Memory B cell (primary cell): ENCODE measurements around the gene INSIG1.

ENCODE experiments used
- ATAC-seq: fragments of 150-1000 bp; cut with Tn5 transposase; 2 replicates; pipeline ENCODE4 v1.10.0; 2021; ENCODE audit warnings: low read depth, mild to moderate bottlenecking, moderate library complexity
- DNase-seq, 2 donors: peaks; one replicate each; pipeline ENCODE4 v3.0.0; 2022; ENCODE audit warnings: low spot score in 2 of 2
- H3K27ac Mint-ChIP-seq: one replicate; pipeline ENCODE4 v1.8.0; 2022; ENCODE audit warnings: mild to moderate bottlenecking, moderate library complexity, mixed read lengths
- H3K27me3 Mint-ChIP-seq: one replicate; pipeline ENCODE4 v1.8.0; 2022; ENCODE audit warnings: mixed read lengths
- H3K36me3 Mint-ChIP-seq: one replicate; pipeline ENCODE4 v1.8.0; 2022; ENCODE audit warnings: mild to moderate bottlenecking, mixed read lengths
- H3K4me1 Mint-ChIP-seq: one replicate; pipeline ENCODE4 v1.8.0; 2022; ENCODE audit warnings: mixed read lengths
- H3K4me3 Mint-ChIP-seq: one replicate; pipeline ENCODE4 v1.8.0; 2022; ENCODE audit warnings: mild to moderate bottlenecking, moderate library complexity, mixed read lengths
- H3K9me3 Mint-ChIP-seq: one replicate; pipeline ENCODE4 v1.8.0; 2022; ENCODE audit warnings: mixed read lengths

Gene INSIG1

GRCh38 chr7:155343661-155344121 lies 46.0 kb downstream of the INSIG1 start:
- no peak for ATAC-seq
- Mint-ChIP-seq H3K9me3 (no peaks in the 10 kb centered on the region), H3K36me3 (no peaks in the 10 kb centered on the region), H3K4me3 (peak overlapping the region; percentile 40), H3K27ac (no peak overlapping the region), H3K4me1 (peaks cover 6% of the 10 kb centered on the region), H3K27me3 (no peaks in the 10 kb centered on the region)
- no peak for DNase-seq

- no peaks in the 10 kb centered on the region for H3K36me3 Mint-ChIP-seq
- no peak for DNase-seq
- H3K9me3 Mint-ChIP-seq: no peaks in the 10 kb centered on the region
- peak overlapping the region; percentile 40 for H3K4me3 Mint-ChIP-seq
- no peak for ATAC-seq
- no peaks in the 10 kb centered on the region for H3K27me3 Mint-ChIP-seq
- H3K4me1 Mint-ChIP-seq: peaks cover 6% of the 10 kb centered on the region
- H3K27ac Mint-ChIP-seq: no peak overlapping the region
These were observed 46.6 kb downstream of the INSIG1 start for GRCh38 chr7:155344270-155344617.

- Mint-ChIP-seq H3K27ac (no peak overlapping the region), H3K27me3 (no peaks in the 10 kb centered on the region), H3K4me1 (peaks cover 6% of the 10 kb centered on the region), H3K9me3 (no peaks in the 10 kb centered on the region), H3K36me3 (no peaks in the 10 kb centered on the region), H3K4me3 (peak overlapping the region; percentile 51)
- DNase-seq (peak; percentile 91 to 98), ATAC-seq (peak; percentile 95)
These were observed 47.1 kb downstream of the INSIG1 start for GRCh38 chr7:155344618-155345433.

- Mint-ChIP-seq H3K4me3 (no peak overlapping the region), H3K27ac (no peak overlapping the region), H3K36me3 (no peaks in the 10 kb centered on the region), H3K4me1 (peaks cover 6% of the 10 kb centered on the region), H3K9me3 (no peaks in the 10 kb centered on the region), H3K27me3 (no peaks in the 10 kb centered on the region)
- DNase-seq: no peak
- ATAC-seq: peak; percentile 6
These were observed 47.8 kb downstream of the INSIG1 start for GRCh38 chr7:155345490-155345889.

- peaks cover 5% of the 10 kb centered on the region for H3K27me3 Mint-ChIP-seq
- H3K27ac Mint-ChIP-seq: no peak overlapping the region
- DNase-seq: no peak
- no peaks in the 10 kb centered on the region for H3K36me3 Mint-ChIP-seq
- peaks cover 6% of the 10 kb centered on the region for H3K4me1 Mint-ChIP-seq
- no peak for ATAC-seq
- no peaks in the 10 kb centered on the region for H3K9me3 Mint-ChIP-seq
- no peak overlapping the region for H3K4me3 Mint-ChIP-seq
These were observed 48.6 kb downstream of the INSIG1 start for GRCh38 chr7:155346285-155346684.

GRCh38 chr7:155348806-155349205 lies 51.1 kb downstream of the INSIG1 start:
- Mint-ChIP-seq H3K27ac (no peak overlapping the region), H3K4me3 (no peak overlapping the region), H3K36me3 (no peaks in the 10 kb centered on the region), H3K27me3 (peaks cover 9% of the 10 kb centered on the region), H3K9me3 (no peaks in the 10 kb centered on the region), H3K4me1 (peaks cover 6% of the 10 kb centered on the region)
- DNase-seq (no peak), ATAC-seq (no peak)

GRCh38 chr7:155349601-155350331 lies 52.1 kb downstream of the INSIG1 start:
- ATAC-seq: no peak
- H3K9me3 Mint-ChIP-seq: peaks cover 2% of the 10 kb centered on the region
- DNase-seq: no peak

GRCh38 chr7:155351120-155351870 lies 53.6 kb downstream of the INSIG1 start:
- Mint-ChIP-seq H3K4me1 (no peaks in the 10 kb centered on the region), H3K27me3 (peaks cover 19% of the 10 kb centered on the region), H3K27ac (no peak overlapping the region), H3K36me3 (no peaks in the 10 kb centered on the region), H3K4me3 (no peak overlapping the region), H3K9me3 (peaks cover 3% of the 10 kb centered on the region)
- no peak for DNase-seq
- no peak for ATAC-seq

More at GRCh38 chr7:155349601-155350331, 52.1 kb downstream of the INSIG1 start:
- Mint-ChIP-seq H3K27ac (no peak overlapping the region), H3K27me3 (peaks cover 14% of the 10 kb centered on the region), H3K4me1 (peaks cover 6% of the 10 kb centered on the region), H3K4me3 (no peak overlapping the region), H3K36me3 (no peaks in the 10 kb centered on the region)

GRCh38 chr7:155352076-155352752 lies 54.5 kb downstream of the INSIG1 start:
- H3K4me3 Mint-ChIP-seq: no peak overlapping the region
- H3K4me1 Mint-ChIP-seq: peaks cover 3% of the 10 kb centered on the region
- H3K27ac Mint-ChIP-seq: no peak overlapping the region
- DNase-seq (no peak), ATAC-seq (no peak)
- H3K27me3 Mint-ChIP-seq: peaks cover 23% of the 10 kb centered on the region
- H3K9me3 Mint-ChIP-seq: peaks cover 3% of the 10 kb centered on the region
- no peaks in the 10 kb centered on the region for H3K36me3 Mint-ChIP-seq

- Mint-ChIP-seq H3K27ac (no peak overlapping the region), H3K36me3 (no peaks in the 10 kb centered on the region), H3K4me3 (no peak overlapping the region), H3K9me3 (peaks cover 3% of the 10 kb centered on the region), H3K4me1 (peaks cover 3% of the 10 kb centered on the region), H3K27me3 (peaks cover 25% of the 10 kb centered on the region)
- ATAC-seq (no peak), DNase-seq (no peak)
These were observed 55.1 kb downstream of the INSIG1 start for GRCh38 chr7:155352753-155353115.

- no peak overlapping the region for H3K27ac Mint-ChIP-seq
- H3K9me3 Mint-ChIP-seq: peaks cover 3% of the 10 kb centered on the region
- peaks cover 31% of the 10 kb centered on the region for H3K27me3 Mint-ChIP-seq
- no peak for DNase-seq
- H3K4me3 Mint-ChIP-seq: no peak overlapping the region
- H3K4me1 Mint-ChIP-seq: peaks cover 6% of the 10 kb centered on the region
- H3K36me3 Mint-ChIP-seq: no peaks in the 10 kb centered on the region
- ATAC-seq: no peak
These were observed 55.7 kb downstream of the INSIG1 start for GRCh38 chr7:155353256-155353897.

- Mint-ChIP-seq H3K36me3 (no peaks in the 10 kb centered on the region), H3K4me1 (peaks cover 10% of the 10 kb centered on the region), H3K9me3 (peaks cover 3% of the 10 kb centered on the region), H3K4me3 (no peak overlapping the region), H3K27me3 (peaks cover 34% of the 10 kb centered on the region), H3K27ac (no peak overlapping the region)
- ATAC-seq (no peak), DNase-seq (no peak)
These were observed 56.8 kb downstream of the INSIG1 start for GRCh38 chr7:155354371-155355048.

GRCh38 chr7:155355176-155355575 lies 57.5 kb downstream of the INSIG1 start:
- DNase-seq: no peak
- peaks cover 14% of the 10 kb centered on the region for H3K4me1 Mint-ChIP-seq
- H3K36me3 Mint-ChIP-seq: peaks cover 1% of the 10 kb centered on the region
- ATAC-seq: no peak
- H3K27ac Mint-ChIP-seq: no peak overlapping the region
- peaks cover 3% of the 10 kb centered on the region for H3K9me3 Mint-ChIP-seq
- no peak overlapping the region for H3K4me3 Mint-ChIP-seq
- H3K27me3 Mint-ChIP-seq: peaks cover 38% of the 10 kb centered on the region
